NCI-H524 (cell line): ENCODE measurements around the gene CBLC.

Source experiments
- DNase-seq, 2 experiments: peaks; one replicate each; lab custom pipeline; 2025; lab: John Stamatoyannopoulos, UW

CBLC gene

GRCh38 chr19:44746616-44746945, 31.1 kb upstream of the CBLC start:
- no peak for DNase-seq

- DNase-seq = peak in 1 of 2 experiments; percentile 8
These were observed 30.5 kb upstream of the CBLC start for GRCh38 chr19:44746946-44747738.

GRCh38 chr19:44747739-44748425, 29.8 kb upstream of the CBLC start:
- no peak for DNase-seq

- peak in 1 of 2 experiments; percentile 16 for DNase-seq
These were observed 29.1 kb upstream of the CBLC start, which contains the start of gene BCL3 for GRCh38 chr19:44748426-44749254. TSS of gene BCL3 (plus strand) at chr19:44748708. CDS start at chr19:44748791, 83 bp downstream.

- DNase-seq = no peak
These were observed 28.4 kb upstream of the CBLC start for GRCh38 chr19:44749292-44749691.

- no peak for DNase-seq
These were observed 27.7 kb upstream of the CBLC start for GRCh38 chr19:44749994-44750393.

- DNase-seq = no peak
These were observed 25.4 kb upstream of the CBLC start for GRCh38 chr19:44752123-44752815.

- peak; percentile 37 to 57 for DNase-seq
These were observed 24.7 kb upstream of the CBLC start for GRCh38 chr19:44752816-44753625.

- DNase-seq = no peak
These were observed 24.1 kb upstream of the CBLC start for GRCh38 chr19:44753626-44753931.

- DNase-seq = peak in 1 of 2 experiments; percentile 47
These were observed 23.5 kb upstream of the CBLC start for GRCh38 chr19:44753932-44754749.

- no peak for DNase-seq
These were observed 23.0 kb upstream of the CBLC start for GRCh38 chr19:44754750-44755080.

- no peak for DNase-seq
These were observed 22.5 kb upstream of the CBLC start for GRCh38 chr19:44755219-44755618.

- DNase-seq = no peak
These were observed 21.6 kb upstream of the CBLC start for GRCh38 chr19:44756089-44756562.

- no peak for DNase-seq
These were observed 20.5 kb upstream of the CBLC start for GRCh38 chr19:44757057-44757734.

- no peak for DNase-seq
These were observed 19.8 kb upstream of the CBLC start for GRCh38 chr19:44757735-44758505.

GRCh38 chr19:44758596-44758995, 19.1 kb upstream of the CBLC start:
- no peak for DNase-seq

GRCh38 chr19:44759083-44759804, 18.4 kb upstream of the CBLC start:
- no peak for DNase-seq

- DNase-seq = no peak
These were observed 15.7 kb upstream of the CBLC start for GRCh38 chr19:44762038-44762437.
